ENCODE results near the gene SAMM50.

The SAMM50 gene

GRCh38 chr22:44033287-44033686, 78.0 kb downstream of the SAMM50 start:
- no peak for DNase-seq

DNA sequence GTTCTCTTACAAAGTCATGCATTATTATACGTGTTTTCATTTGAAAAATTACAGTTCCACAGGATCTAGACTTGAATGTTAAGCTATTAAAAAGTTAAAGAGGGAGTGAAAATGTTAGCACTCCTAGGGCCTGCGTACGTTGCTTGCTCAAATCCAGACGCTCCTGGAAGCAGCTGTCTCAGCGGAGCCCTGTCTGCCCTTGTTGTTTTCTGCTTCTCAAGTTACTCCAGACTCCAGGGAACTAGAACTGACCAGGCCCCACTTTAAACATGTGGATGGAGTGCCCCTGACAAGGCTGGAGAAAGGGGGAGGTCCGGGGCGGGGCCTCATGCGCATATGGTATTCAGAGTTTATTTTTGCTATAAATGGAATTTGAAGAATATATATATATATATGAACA, 78.5 kb downstream of the SAMM50 start:
- no peak for DNase-seq

- DNase-seq = no peak
Measured at GRCh38 chr22:44037519-44038375, 82.5 kb downstream of the SAMM50 start.

DNA sequence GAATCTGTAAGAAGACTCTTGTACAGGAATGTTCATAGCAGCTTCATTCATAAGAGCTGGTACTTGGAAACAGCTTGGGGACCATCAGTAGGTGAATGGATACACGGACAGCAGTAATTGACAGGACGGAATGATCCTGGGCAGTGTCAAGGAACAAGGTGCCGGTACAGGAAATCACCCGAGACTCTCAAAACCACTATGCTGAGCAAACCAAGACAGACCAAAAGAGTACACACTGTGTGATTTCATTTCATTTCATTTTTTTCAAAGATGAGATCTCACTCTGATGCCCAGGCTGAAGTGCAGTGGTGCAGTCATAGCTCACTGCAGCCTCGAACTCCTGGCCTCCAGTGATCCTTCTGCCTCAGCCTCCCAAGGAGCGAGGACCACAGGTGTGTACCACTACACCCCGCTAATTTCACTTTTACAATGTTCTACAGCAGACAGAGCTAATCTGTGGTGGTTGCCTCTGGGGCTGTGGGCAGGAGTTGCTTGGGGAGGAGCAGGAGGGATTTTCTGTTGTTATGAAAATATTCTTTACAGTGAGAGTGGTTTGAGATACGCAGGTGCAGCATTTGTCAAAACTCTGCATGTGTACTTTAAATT, 84.4 kb downstream of the SAMM50 start:
- DNase-seq = no peak

GRCh38 chr22:44042249-44043218, 87.3 kb downstream of the SAMM50 start:
- DNase-seq = no peak

- no peak for DNase-seq
Measured at GRCh38 chr22:44045145-44045544, 89.9 kb downstream of the SAMM50 start.

Measured in NCI-H1048 (cell line).